ENCODE data around the gene ST7. TPM values are rescaled to one million over a fixed set of nuclear protein-coding genes. Genes with fewer than 3 reads are reported as not detected.
A peak's percentile ranks its signal among the peaks of the same experiment; 100 is the strongest.

Gene ST7
- total RNA-seq, 1 donor from 2014 or later, result 48.6 TPM

DNA sequence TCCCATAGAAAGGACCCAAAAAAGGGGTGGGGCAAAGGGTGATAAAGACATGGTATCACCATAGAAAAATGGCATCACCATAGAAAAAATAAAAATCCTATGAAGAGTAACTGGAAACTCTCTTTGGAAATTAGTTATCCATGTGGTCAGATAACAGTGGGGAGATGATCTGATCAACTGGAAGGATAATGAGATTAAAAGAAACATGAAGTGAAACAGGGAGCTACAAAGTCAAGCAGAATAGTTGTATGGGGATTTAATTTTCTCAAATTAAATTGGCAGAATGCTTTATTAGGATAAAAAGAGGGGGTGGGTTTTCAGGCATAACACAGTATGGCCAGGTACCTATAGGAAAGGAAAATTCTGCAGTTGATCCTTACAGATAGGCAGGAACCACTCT is 258.3 kb downstream of the ST7 start:
- Histone ChIP-seq H3K4me1 (no peaks in the 10 kb centered on the region), H3K27me3 (no peaks in the 10 kb centered on the region), H3K4me3 (no peak overlapping the region), H3K9me3 (no peaks in the 10 kb centered on the region), H3K36me3 (peaks cover 10% of the 10 kb centered on the region), H3K27ac (no peak overlapping the region)
- TF ChIP-seq, protein P1, sequence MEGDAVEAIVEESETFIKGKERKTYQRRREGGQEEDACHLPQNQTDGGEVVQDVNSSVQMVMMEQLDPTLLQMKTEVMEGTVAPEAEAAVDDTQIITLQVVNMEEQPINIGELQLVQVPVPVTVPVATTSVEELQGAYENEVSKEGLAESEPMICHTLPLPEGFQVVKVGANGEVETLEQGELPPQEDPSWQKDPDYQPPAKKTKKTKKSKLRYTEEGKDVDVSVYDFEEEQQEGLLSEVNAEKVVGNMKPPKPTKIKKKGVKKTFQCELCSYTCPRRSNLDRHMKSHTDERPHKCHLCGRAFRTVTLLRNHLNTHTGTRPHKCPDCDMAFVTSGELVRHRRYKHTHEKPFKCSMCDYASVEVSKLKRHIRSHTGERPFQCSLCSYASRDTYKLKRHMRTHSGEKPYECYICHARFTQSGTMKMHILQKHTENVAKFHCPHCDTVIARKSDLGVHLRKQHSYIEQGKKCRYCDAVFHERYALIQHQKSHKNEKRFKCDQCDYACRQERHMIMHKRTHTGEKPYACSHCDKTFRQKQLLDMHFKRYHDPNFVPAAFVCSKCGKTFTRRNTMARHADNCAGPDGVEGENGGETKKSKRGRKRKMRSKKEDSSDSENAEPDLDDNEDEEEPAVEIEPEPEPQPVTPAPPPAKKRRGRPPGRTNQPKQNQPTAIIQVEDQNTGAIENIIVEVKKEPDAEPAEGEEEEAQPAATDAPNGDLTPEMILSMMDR (IDR thresholded peaks at IDR 0.05), result no peak
- no peak for DNase-seq
- intact Hi-C loops (cut with DNase I), result no loop called here
- no peak for ATAC-seq

DNA sequence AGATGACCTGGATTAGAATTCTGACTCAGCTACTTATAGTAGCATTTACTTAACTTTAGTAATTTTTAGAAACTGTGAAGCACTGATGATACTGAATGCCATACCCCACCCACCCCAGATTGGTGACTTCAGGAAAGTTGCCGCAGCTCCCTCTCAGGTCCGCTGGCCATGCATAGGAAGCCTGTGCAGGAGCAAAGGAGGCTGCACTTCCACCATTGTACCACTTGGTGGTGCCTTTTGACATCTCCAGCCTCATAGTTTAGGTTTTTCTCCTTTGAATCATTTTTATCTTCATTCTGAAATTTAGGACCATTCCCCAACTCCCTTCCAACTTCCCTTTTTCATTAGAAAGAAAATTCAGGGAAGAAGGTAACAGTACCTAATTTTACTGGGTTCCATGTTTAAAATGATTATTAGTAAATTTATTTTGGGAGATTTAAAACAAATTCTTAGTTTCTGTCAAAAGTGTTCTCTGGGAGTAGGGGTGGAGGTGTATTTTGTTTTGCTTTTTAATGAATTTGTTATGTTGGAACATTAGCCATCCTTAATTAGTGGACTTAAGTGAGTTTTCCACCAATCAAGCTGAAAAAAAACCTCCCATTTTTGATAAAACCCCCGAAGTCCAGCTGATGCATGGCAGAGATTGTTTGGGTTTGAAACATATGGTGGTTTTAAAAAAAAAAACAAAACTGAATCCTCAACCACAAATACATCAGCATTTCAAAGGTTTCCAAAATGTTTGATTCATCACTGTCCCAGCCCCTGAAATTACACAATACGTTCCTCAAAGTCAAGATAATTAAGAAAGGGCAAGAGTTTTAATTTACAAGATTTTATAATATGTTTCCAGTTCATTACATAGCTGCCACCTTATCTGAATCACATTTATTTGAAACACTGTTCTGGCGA is 259.9 kb downstream of the ST7 start:
- DNase-seq (no peak), ATAC-seq (peak; percentile 91)
- H3K4me3 ChIP-seq, result no peak overlapping the region
- peaks cover 10% of the 10 kb centered on the region for H3K36me3 ChIP-seq
- H3K9me3 ChIP-seq, result no peaks in the 10 kb centered on the region
- intact Hi-C loops (cut with DNase I), result no loop called here
- no peaks in the 10 kb centered on the region for H3K27me3 ChIP-seq
- H3K4me1 ChIP-seq, result no peaks in the 10 kb centered on the region
- no peak overlapping the region for H3K27ac ChIP-seq
- TF ChIP-seq, protein P1 (IDR thresholded peaks at IDR 0.05), result peak; percentile 96

DNA sequence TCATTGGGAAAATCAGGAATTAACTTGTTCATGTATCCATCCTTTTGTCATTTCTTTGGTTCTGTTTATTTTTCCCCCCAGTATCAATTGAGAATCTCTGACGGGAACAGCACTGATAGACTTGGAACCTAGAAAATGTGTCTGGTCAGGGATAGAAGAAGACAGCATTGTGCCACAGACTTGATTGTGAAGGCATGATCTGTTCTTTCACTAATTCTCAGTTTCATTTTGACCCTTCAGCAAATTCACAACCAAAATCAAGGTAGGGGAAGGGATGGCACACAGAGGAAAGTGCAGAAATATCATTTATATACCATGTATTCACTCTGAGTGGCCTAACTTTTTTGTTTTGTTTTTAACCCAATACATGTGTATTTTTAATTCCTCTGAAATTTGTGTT is 262.7 kb downstream of the ST7 start:
- Histone ChIP-seq H3K4me1 (no peaks in the 10 kb centered on the region), H3K9me3 (no peaks in the 10 kb centered on the region), H3K36me3 (peaks cover 10% of the 10 kb centered on the region), H3K27me3 (no peaks in the 10 kb centered on the region), H3K27ac (no peak overlapping the region), H3K4me3 (no peak overlapping the region)
- DNase-seq (no peak), ATAC-seq (no peak)
- intact Hi-C loops (cut with DNase I), result no loop called here
- TF ChIP-seq, protein P1 (IDR thresholded peaks at IDR 0.05), result no peak

DNA sequence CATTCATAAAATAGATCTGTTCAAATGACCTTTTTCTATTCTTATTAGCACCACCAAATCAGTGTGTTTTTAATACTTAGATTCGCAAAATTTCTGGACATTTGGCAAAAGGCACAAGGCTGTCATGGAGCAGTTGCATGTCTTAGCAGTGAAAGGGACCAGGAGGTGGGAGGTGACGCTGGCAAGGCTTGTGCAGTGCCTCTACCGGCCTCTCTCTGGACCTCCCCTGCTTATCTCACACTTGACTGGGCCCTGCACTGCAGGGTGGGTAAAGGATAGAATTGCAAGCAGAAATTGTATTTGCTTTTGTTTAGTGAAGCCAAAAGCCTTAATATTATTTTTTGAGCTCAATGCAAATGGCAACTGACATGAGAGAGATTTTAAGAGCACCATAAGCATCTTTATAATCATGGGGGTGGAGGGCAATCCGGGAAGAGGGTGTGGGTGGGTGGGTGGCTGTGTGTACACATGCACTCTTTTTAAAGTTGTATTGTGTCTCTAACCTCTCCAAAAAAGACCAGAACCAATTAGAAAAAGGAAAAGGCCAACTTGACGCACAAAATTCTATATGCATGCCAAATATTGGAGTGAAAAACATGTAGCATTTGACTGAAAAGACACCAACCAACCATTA is 263.3 kb downstream of the ST7 start:
- intact Hi-C loops (cut with DNase I), result no loop called here
- DNase-seq, result no peak
- Histone ChIP-seq H3K4me3 (no peak overlapping the region), H3K27ac (no peak overlapping the region), H3K36me3 (peaks cover 13% of the 10 kb centered on the region), H3K27me3 (no peaks in the 10 kb centered on the region), H3K4me1 (no peaks in the 10 kb centered on the region), H3K9me3 (no peaks in the 10 kb centered on the region)
- no peak for ATAC-seq
- TF ChIP-seq, protein P1 (IDR thresholded peaks at IDR 0.05), result no peak

DNA sequence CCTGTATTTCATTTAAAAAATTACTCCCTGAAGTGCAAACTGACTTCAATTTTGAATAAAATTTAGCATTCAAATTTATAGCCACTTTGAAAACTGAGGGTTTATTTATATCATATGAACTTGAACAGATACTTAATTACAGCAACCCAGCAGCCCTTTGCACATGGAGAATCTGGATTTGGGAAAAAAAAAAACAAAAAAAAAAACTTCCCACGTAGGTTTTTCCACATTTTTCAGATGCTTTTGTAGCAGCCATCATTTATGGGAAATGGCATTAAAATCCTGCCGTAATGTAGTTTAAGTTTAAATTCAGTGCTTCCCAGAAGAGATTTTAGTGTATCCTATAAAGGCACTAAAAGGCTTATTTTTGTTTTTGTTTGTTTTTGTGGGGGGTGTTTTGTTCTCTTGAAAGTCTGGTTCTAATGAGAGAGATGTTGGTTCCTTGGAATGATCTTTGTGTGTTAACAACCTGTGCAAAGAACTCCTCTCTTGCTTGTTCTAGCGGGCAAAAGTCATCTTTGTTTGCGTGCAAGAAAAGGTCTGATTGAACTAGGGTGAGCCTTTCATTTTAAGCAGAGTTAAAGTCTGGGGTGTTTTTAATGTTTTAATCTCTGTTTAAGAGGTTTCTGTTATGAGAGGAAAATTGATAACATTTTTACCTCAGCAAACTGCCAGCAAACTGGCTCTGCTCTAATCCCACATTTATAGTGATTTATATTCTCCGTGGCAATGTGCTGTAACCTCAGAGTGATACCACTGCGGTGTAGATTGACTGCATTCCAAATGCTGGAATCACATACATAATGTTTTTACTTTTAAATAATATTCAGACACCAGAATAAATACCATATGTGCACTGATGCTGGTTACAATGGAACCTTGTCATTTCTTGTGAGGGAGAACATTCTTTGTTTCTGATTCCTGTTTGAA is 264.1 kb downstream of the ST7 start:
- no peak for ATAC-seq
- Histone ChIP-seq H3K36me3 (peaks cover 13% of the 10 kb centered on the region), H3K4me1 (no peaks in the 10 kb centered on the region), H3K27me3 (no peaks in the 10 kb centered on the region), H3K9me3 (no peaks in the 10 kb centered on the region), H3K4me3 (no peak overlapping the region), H3K27ac (no peak overlapping the region)
- TF ChIP-seq, protein P1 (IDR thresholded peaks at IDR 0.05), result no peak
- no peak for DNase-seq
- intact Hi-C loops (cut with DNase I), result no loop called here
